ENCODE data around the gene COL11A2. TPM values are rescaled to one million over a fixed set of nuclear protein-coding genes. Genes with fewer than 3 reads are reported as not detected.
A peak's percentile ranks its signal among the peaks of the same experiment; 100 is the strongest.

The COL11A2 gene
- total and polyA plus RNA-seq, 7 donors = 0.16 to 1.4 (median 0.50) TPM; not detected in 3

DNA sequence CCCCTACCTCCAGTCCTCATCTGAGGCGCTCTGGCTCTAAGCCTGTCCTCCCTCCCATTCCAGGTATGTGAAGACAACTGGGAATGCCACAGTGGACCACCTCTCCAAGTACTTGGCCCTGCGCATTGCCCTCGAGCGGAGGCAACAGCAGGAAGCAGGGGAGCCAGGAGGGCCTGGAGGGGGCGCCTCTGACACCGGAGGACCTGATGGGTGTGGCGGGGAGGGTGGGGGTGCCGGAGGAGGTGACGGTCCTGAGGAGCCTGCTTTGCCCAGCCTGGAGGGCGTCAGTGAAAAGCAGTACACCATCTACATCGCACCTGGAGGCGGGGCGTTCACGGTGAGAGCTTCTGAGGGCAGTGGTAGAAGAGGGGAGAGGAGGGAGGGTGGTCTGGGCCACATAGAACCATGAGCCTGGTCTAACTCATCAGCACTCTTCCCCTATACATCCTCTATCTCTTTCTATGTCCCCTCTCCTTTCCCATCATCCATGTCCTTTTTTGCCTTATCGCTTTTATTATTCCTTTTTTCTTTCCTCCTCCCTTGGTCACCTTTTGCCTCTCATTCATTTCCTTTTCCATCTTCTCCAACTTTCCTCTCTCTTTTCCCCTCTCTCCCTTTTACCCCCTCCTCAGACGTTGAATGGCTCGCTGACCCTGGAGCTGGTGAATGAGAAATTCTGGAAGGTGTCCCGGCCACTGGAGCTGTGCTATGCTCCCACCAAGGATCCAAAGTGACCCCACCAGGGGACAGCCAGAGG lies 19.6 kb upstream of the COL11A2 start:
- intact Hi-C loops (cut with DNase I) = no loop called here
- H3K9me3 ChIP-seq = no peaks in the 10 kb centered on the region
- peaks cover 4 to 26% (median 6%) of the 10 kb centered on the region in 4 donors for H3K36me3 ChIP-seq
- no peak overlapping the region for H3K27ac ChIP-seq
- H3K4me1 ChIP-seq = peaks cover 0 to 36% (median 30%) of the 10 kb centered on the region in 4 donors
- TF ChIP-seq POLR2A (IDR thresholded peaks at IDR 0.05) (no peak), POLR2AphosphoS5 (IDR thresholded peaks at IDR 0.05) (no peak), EP300 (IDR thresholded peaks at IDR 0.05) (no peak)
- TF ChIP-seq, protein P1, sequence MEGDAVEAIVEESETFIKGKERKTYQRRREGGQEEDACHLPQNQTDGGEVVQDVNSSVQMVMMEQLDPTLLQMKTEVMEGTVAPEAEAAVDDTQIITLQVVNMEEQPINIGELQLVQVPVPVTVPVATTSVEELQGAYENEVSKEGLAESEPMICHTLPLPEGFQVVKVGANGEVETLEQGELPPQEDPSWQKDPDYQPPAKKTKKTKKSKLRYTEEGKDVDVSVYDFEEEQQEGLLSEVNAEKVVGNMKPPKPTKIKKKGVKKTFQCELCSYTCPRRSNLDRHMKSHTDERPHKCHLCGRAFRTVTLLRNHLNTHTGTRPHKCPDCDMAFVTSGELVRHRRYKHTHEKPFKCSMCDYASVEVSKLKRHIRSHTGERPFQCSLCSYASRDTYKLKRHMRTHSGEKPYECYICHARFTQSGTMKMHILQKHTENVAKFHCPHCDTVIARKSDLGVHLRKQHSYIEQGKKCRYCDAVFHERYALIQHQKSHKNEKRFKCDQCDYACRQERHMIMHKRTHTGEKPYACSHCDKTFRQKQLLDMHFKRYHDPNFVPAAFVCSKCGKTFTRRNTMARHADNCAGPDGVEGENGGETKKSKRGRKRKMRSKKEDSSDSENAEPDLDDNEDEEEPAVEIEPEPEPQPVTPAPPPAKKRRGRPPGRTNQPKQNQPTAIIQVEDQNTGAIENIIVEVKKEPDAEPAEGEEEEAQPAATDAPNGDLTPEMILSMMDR (IDR thresholded peaks at IDR 0.05) = no peak
- H3K27me3 ChIP-seq = no peaks in the 10 kb centered on the region
- WGBS, 2 donors = 81 to 86% methylated on average over 18 of the region's 18 CpGs
- DNase-seq = no peak
- H3K4me3 ChIP-seq = no peak overlapping the region

DNA sequence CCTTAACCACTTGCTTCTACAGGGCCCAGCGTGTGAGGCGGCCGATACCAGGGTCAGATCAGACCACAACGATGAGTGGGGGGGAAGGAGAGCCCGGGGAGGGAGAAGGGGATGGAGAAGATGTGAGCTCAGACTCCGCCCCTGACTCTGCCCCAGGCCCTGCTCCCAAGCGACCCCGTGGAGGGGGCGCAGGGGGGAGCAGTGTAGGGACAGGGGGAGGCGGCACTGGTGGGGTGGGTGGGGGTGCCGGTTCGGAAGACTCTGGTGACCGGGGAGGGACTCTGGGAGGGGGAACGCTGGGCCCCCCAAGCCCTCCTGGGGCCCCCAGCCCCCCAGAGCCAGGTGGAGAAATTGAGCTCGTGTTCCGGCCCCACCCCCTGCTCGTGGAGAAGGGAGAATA lies 18.9 kb upstream of the COL11A2 start:
- WGBS, 2 donors = 89 to 90% methylated on average over 17 of the region's 17 CpGs
- TF ChIP-seq, protein P1 (IDR thresholded peaks at IDR 0.05) = no peak
- no peak for TF ChIP-seq POLR2AphosphoS5 (IDR thresholded peaks at IDR 0.05)
- TF ChIP-seq EP300 (IDR thresholded peaks at IDR 0.05) = no peak
- no peak for TF ChIP-seq POLR2A (IDR thresholded peaks at IDR 0.05)
- Histone ChIP-seq H3K27me3 (no peaks in the 10 kb centered on the region), H3K36me3 (peaks cover 4 to 26% (median 6%) of the 10 kb centered on the region in 4 donors), H3K4me3 (no peak overlapping the region), H3K9me3 (no peaks in the 10 kb centered on the region), H3K27ac (no peak overlapping the region), H3K4me1 (peaks cover 0 to 38% (median 30%) of the 10 kb centered on the region in 4 donors)
- intact Hi-C loops (cut with DNase I) = no loop called here
- DNase-seq = no peak

DNA sequence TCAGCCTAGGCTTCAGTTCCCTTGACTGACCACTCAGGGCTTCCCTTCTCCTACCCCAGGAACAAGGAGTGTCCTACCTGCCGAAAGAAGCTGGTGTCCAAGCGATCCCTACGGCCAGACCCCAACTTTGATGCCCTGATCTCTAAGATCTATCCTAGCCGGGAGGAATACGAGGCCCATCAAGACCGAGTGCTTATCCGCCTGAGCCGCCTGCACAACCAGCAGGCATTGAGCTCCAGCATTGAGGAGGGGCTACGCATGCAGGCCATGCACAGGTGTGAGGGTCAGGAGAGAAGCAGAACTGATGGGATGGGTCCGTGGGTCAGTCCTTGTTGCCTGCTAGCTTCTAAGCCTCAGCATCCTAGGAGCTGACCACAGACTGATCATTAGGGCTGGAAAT lies 17.6 kb upstream of the COL11A2 start:
- intact Hi-C loops (cut with DNase I) = loop anchor here (2.0 to 10.0 kb wide), 4 partner anchors 39 to 1015 kb away; partner anchors contain the start of genes GPSM3, PBX2, PSMB9 and SYNGAP1

DNA sequence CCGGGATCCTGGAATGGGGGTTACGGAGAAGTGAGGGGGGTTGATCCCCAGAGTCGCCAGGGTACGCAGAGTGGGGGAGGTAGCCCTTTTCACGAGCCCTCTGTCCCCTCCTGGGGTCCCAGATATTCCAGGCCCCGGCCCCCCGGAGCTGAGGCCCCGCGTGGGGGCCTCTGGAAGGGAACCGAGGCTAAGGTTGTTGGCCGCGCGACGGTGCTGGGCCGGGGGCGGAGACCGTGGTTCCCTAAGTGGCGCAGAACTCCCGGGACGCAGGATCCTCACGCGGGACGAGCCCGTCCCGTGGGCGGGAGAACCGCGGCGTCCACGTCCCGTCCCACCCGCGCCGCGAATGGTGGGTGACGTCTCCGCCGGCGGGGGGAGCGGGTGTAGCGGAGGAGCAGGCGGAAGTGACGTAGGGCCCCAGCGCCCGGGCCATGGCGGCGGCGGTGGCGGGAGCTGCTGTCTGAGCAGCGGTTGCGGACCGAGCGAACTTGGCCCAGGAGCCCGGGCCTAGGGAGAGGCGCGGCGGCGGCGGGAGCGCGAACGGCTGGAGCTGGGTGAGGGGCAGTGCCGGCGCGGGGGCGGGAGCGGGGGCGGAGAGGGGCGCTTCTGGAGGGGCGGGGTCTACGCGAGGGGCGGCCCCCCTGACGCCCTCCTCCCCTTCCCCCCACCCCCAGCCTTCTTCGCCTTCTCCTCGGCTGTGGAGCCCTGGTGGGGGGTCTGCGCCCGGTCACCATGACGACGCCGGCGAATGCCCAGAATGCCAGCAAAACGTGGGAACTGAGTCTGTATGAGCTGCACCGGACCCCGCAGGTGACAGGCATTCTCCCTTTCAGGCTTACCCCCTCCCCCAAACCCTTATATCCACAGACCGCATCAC lies 16.1 kb upstream of the COL11A2 start, which contains the start of gene RING1:
RING1 (plus strand) TSS at position 410 of the 877 bp plus-strand sequence; CDS start at position 733, 323 bp downstream.
- peak; percentile 94 for DNase-seq
- peak within 1 kb of the TSS; percentile 95 to 99 (median 96) for H3K27ac ChIP-seq
- no peaks in the 10 kb centered on the region for H3K27me3 ChIP-seq
- 0 to 1% methylated on average over 85 to 86 of the region's 86 CpGs for WGBS, 2 donors
- peaks cover 7 to 32% (median 9%) of the 10 kb centered on the region in 4 donors for H3K36me3 ChIP-seq
- H3K4me3 ChIP-seq = peak within 1 kb of the TSS; percentile 78 to 95 (median 94)
- peaks cover 0 to 48% (median 38%) of the 10 kb centered on the region in 4 donors for H3K4me1 ChIP-seq
- intact Hi-C loops (cut with DNase I) = loop anchor here (2.0 to 10.0 kb wide), 4 partner anchors 40 to 1014 kb away; partner anchors contain the start of genes GPSM3, PBX2, PSMB9 and SYNGAP1
- H3K9me3 ChIP-seq = no peaks in the 10 kb centered on the region
- peak in 1 of 4 donors; percentile 57 for TF ChIP-seq EP300 (IDR thresholded peaks at IDR 0.05)
- TF ChIP-seq POLR2AphosphoS5 (IDR thresholded peaks at IDR 0.05) = peak; percentile 99 to 100 (median 100)
- TF ChIP-seq, protein P1 (IDR thresholded peaks at IDR 0.05) = no peak
- TF ChIP-seq POLR2A (IDR thresholded peaks at IDR 0.05) = peak; percentile 99

More for the DNA sequence above, 17.6 kb upstream of the COL11A2 start:
- 96 to 97% methylated on average over 10 of the region's 10 CpGs for WGBS, 2 donors
- H3K4me3 ChIP-seq = no peak overlapping the region
- no peaks in the 10 kb centered on the region for H3K9me3 ChIP-seq
- no peak for TF ChIP-seq POLR2AphosphoS5 (IDR thresholded peaks at IDR 0.05)
- no peak for TF ChIP-seq POLR2A (IDR thresholded peaks at IDR 0.05)
- TF ChIP-seq EP300 (IDR thresholded peaks at IDR 0.05) = no peak
- TF ChIP-seq, protein P1 (IDR thresholded peaks at IDR 0.05) = no peak
- DNase-seq = no peak
- no peaks in the 10 kb centered on the region for H3K27me3 ChIP-seq
- H3K36me3 ChIP-seq = peaks cover 4 to 26% (median 6%) of the 10 kb centered on the region in 4 donors
- no peak overlapping the region for H3K27ac ChIP-seq
- H3K4me1 ChIP-seq = peaks cover 0 to 44% (median 36%) of the 10 kb centered on the region in 4 donors
